NCI-H2107 treated with DMSO at 0.1 percent for 48 hours (cell line): ENCODE data around the gene AP1G1.
"Not testable (repeated sequence)": the region's sequence is repeated elsewhere in the genome, so short reads cannot be mapped to it uniquely, and the experiment has no call there.

ENCODE experiments used
- DNase-seq: peaks from one replicate; lab custom pipeline; 2025; ENCODE audit not compliant: unreplicated experiment; lab: John Stamatoyannopoulos, UW

AP1G1 gene

DNA sequence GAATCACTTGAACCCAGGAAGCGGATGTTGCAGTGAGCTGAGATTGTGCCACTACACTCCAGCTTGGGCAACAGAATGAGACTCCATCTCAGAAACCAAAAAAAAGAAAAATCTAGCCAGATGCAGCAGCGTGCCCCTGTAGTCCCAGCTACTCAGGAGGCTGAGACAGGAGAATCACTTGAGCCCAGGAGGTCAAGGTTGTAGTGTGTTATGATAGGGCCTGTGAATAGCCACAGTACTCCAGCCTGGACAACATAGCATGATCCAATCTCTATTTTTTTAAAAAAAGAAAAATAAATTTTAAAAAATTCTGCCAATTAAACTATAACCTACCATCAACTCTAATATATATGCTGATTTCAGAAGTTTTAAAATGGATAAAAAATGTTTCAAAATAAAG lies 99.9 kb downstream of the AP1G1 start:
- no peak for DNase-seq

DNA sequence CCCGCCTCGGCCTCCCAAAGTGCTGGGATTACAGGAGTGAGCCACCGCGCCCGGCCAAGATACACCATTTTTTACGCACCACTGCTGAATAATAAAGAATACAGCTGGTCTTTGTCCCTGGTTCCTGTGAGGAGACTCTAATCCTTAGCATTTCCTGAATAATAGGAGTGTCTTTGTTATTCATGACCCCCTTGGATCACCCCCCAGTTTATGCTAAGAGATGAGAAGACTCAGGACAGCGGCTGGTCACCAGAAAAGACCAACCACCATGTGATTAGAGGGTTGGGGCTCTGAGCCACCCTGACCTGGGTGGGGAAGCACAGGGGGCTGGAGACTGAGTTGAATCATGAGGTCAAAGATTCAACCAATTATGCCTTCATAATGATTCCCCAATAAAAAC lies 101.4 kb downstream of the AP1G1 start:
- DNase-seq = no peak

DNA sequence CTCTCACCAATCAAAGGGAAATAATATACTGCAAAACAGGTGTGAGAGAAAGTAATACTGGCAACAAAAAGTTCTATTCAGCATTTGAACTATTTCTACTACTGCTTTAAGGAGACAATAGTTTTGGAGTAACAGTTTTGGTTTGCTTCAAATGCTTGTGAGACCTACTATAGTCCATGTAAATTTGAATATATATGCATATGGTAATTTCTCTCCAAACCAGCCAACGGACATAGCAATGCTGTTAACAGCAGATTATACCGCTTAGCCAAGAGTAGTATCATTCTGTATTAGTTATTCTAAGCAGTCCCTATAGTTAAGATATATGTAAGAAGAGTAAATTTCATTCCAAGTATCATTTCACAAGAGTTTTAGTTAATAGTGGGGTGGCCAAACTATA lies 102.6 kb downstream of the AP1G1 start:
- no peak for DNase-seq

DNA sequence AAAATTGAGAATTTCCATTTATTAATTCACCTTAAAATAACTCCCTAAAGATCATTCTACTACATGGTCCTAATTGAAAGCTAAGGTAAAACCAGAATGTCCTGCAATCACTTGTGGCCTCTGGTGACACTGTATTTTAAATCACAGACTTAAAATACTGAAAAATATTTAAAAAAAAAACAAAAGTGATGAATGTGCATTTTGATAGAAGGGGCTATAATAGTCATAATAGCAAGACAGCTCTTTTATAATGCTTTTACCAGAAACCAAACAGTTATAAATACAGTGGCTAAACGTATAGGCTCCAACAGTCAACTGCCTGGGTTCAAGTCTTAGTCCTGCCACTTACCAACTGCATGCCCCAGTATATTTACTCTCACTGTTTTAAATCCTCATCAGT lies 105.3 kb downstream of the AP1G1 start:
- DNase-seq = no peak

DNA sequence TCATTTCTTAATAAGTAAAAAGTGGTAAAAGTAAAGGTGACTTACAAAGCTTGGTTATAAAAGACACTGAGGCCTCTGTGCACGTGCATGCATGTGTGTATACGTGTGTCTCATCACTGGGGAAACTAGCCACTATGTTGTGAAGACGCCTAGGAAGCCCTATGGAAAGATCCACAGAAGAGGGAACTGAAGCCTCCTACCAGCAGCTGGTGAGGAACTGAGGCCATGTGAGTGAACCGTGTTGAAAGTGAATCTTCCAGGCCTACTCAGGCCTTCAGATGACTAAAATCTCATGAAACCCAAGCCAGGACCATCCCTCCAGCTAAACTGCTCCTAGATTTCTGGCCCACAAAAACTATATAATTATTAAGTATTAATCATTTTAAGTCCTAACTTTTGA lies 107.8 kb downstream of the AP1G1 start:
- no peak for DNase-seq

DNA sequence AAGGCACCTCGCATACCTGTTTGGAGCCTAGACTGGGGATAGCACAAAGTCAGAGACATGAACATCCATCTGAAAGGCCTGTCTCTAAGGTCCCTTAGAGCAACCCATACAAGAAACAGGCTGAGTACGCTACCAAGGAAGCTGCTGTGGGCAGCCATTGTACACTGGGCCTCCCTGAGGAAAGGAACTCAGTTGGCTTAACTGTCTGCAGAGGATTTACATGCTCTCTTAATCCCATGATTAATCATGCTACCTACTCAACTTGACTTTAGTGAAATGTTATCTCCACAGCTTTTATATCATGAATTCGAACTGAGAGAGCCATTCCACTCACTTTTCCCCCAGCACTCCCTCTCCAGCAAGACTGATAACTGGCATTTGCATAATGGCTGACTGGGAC lies 110.1 kb downstream of the AP1G1 start:
- DNase-seq = no peak

DNA sequence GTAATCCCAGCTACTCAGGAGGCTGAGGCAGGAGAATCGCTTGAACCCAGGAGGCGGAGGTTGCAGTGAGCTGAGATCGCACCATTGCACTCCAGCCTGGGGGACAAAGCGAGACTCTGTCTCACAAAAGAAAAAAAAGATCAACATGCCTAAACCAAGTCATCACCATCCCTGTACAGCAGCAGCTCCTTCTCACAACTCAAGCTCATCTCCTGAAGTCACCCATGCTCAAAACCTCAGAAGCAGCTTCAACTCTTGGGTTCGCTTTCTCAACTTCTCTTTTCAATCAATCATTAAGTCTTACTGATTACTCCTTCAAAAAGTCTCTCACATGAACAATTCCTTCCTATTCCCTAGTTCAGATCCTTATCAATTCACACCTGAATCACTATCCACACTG lies 115.5 kb downstream of the AP1G1 start:
- DNase-seq = no peak

DNA sequence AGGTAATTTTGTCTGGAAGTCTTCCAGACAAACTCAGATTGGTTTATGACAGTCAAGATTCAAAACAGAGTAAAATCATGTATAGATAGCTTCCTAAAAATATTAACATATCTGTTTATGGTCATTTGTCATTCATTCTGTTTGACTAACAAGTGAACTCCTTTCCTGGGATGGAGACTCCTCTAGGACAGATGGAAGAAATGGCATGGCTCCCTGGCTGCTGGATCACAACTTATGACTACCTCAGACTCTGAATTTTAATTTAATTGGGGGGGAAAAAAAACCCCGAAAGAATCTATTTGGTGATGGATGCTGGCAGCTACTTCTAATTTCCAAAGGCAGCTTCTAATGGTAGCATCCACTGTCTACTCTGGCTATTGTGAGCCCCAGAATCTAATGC lies 118.7 kb downstream of the AP1G1 start:
- DNase-seq = no peak

DNA sequence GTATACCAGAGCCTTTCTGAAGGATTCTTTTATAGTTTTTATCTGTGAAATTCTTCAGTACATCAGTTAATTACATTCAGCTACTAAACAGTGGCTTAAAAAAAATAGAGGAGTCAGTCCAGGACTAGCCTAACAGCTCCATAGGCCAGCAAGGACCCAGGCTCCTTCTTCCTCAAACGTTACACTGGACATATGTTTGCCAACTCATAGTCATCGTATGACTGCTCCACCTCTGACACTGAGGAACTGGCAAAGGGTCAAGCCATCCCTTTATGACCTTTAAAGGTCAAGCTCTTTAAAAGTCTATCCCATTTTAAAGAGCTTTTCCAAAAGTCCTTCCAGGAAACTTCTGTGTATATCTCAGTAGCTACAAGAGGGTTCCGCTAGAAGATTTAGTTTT lies 120.8 kb downstream of the AP1G1 start:
- DNase-seq = no peak

DNA sequence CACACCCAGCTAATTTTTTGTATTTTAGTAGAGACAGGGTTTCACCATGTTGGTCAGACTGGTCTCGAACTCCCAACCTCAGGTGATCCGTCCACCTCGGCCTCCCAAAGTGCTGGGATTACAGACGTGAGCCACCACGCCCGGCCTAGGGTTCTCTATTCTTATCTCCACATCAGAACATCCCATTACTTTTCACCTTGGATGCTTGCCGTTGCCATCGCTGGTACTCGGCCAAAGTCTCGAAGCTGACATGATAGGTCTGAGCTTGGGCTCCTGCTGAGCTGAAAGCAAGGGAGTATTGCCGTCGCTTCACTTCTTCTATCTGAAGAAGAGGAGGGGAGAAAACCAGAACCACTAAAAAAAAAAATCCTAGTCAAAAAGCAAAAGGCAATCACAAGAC lies 124.4 kb downstream of the AP1G1 start:
- DNase-seq = not testable (repeated sequence)

DNA sequence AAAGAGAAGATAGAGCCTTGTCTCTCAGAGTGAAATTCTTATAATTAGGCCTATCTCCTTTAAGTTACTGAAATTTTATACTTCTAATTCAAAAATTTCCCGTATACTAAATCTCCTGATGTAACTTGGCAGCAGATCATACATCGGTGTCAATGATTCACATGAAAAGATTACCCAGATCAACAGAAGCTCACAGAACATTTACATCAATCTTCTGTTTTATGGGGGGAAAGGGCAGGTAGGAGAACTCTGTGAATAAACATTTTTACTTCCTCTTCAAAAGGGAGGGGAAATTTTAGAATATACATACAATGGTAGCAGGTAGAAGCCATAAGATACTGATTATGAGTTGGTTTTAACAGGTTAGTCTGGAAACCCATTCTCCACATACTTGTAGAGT lies 127.3 kb downstream of the AP1G1 start:
- DNase-seq = no peak
